HepG2 (cell line): ENCODE data around the gene MYOF. TPM values are rescaled to one million over a fixed set of nuclear protein-coding genes. Genes with fewer than 3 reads are reported as not detected.

Experiments used
- ELF1 ChIP-seq: sonication (generic); formaldehyde crosslinking; IDR thresholded peaks from 2 replicates; pipeline ENCODE4 v1.4.0; 2020; ENCODE audit warnings: missing genetic modification reagents
- ETV5 ChIP-seq: IDR thresholded peaks from 2 replicates; pipeline ENCODE4 v1.6.1; 2018; ENCODE audit warnings: missing biosample characterization, missing genetic modification reagents, inconsistent platforms, borderline replicate concordance
- FOXK2 ChIP-seq: fragments of 450-650 bp; IDR thresholded peaks from 2 replicates; pipeline ENCODE4 v1.6.1; 2016
- KIAA2018 ChIP-seq: sonication (generic); formaldehyde crosslinking; IDR thresholded peaks from 2 replicates; pipeline ENCODE4 v1.5.0; 2020; ENCODE audit warnings: mild to moderate bottlenecking, missing genetic modification reagents, borderline replicate concordance
- MAX ChIP-seq: IDR thresholded peaks from 2 replicates; pipeline ENCODE4 v1.6.1; 2012; ENCODE audit warnings: inconsistent platforms
- MAZ ChIP-seq, 2 experiments: sonication (generic) in 1 of 2; formaldehyde crosslinking in 1 of 2; IDR thresholded peaks; 2 replicates each; pipeline versions ENCODE4 v1.5.0 to v1.6.1; 2012 to 2020; ENCODE audit warnings: low read depth in 2 of 2, mild to moderate bottlenecking in 2 of 2, borderline replicate concordance in 1 of 2, improper control_type of control experiment in 1 of 2, low read length in 1 of 2, missing genetic modification reagents in 1 of 2, moderate library complexity in 1 of 2
- MYC ChIP-seq: sonication (generic); formaldehyde crosslinking; IDR thresholded peaks from 2 replicates; pipeline ENCODE4 v1.9.0; 2021; ENCODE audit warnings: missing genetic modification reagents, borderline replicate concordance
- PHF5A ChIP-seq: IDR thresholded peaks from one replicate; pipeline ENCODE4 v1.6.1; 2018; ENCODE audit warnings: low read depth, missing genetic modification reagents; ENCODE audit not compliant: unreplicated experiment
- ZKSCAN8 ChIP-seq: IDR thresholded peaks from 2 replicates; pipeline ENCODE4 v1.6.1; 2016; ENCODE audit warnings: borderline replicate concordance, missing genetic modification reagents, missing compliant biosample characterization
- ZNF205 ChIP-seq: IDR thresholded peaks from 2 replicates; pipeline ENCODE4 v1.6.1; 2018; ENCODE audit warnings: missing biosample characterization, missing genetic modification reagents
- ZNF768 ChIP-seq: sonication (generic); formaldehyde crosslinking; IDR thresholded peaks from 2 replicates; pipeline ENCODE4 v1.4.0; 2020; ENCODE audit warnings: missing genetic modification reagents
- polyA plus RNA-seq, 8 experiments: library from polyadenylated mRNA; depleted of rRNA in 3 of 8; stranded (reverse) in 7 of 8; unstranded in 1 of 8; fragments of >200 nt; fragmentation: Illumina TruSeq in 4 of 8; extraction: Trizol in 4 of 8; gene quantifications; 2 replicates each; pipeline versions ENCODE4 v1.2.1 to v1.2.3, GENCODE V29; 2011 to 2016; ENCODE audit warnings: low read depth in 4 of 8, missing spikeins in 1 of 8, mixed read lengths in 1 of 8; ENCODE audit not compliant: insufficient read depth in 1 of 8
- total RNA-seq, 5 experiments: library from RNA; depleted of rRNA; stranded (reverse); fragments of >200 nt; fragmentation: Illumina TruSeq; extraction: Trizol; gene quantifications; 2 replicates each; pipeline ENCODE4 v1.2.3, GENCODE V29; 2016; ENCODE audit warnings: low read depth in 1 of 5
- TF ChIP-seq, protein P1 (sequence below): sonication (generic); formaldehyde crosslinking; conservative IDR thresholded peaks from 2 replicates; pipeline ENCODE4 v1.8.0; 2022; ENCODE audit warnings: low read depth, missing genetic modification reagents
- TF ChIP-seq, protein P2 (sequence below): sonication (generic); formaldehyde crosslinking; IDR thresholded peaks from 2 replicates; pipeline ENCODE4 v1.5.0; 2020; ENCODE audit warnings: mild to moderate bottlenecking, missing genetic modification reagents

MYOF gene
- total and polyA plus RNA-seq, 2 of the 13 experiments (the other 11 are each of a cell fraction or from before 2014, with no cell fraction given), result 0.18 to 0.42 TPM

GRCh38 chr10:93445097-93445960, 36.8 kb downstream of the MYOF start (continued):
- TF ChIP-seq, protein P1, sequence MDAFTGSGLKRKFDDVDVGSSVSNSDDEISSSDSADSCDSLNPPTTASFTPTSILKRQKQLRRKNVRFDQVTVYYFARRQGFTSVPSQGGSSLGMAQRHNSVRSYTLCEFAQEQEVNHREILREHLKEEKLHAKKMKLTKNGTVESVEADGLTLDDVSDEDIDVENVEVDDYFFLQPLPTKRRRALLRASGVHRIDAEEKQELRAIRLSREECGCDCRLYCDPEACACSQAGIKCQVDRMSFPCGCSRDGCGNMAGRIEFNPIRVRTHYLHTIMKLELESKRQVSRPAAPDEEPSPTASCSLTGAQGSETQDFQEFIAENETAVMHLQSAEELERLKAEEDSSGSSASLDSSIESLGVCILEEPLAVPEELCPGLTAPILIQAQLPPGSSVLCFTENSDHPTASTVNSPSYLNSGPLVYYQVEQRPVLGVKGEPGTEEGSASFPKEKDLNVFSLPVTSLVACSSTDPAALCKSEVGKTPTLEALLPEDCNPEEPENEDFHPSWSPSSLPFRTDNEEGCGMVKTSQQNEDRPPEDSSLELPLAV (CRISPR knock-in tag), result no peak
- TF ChIP-seq MYC (CRISPR knock-in tag) (peak; percentile 49; the same call in 1 of the 2 replicates), ELF1 (CRISPR knock-in tag) (0 out of 2 replicates have a peak, but pooled peaks have one; percentile 38), ZNF768 (peak; percentile 81), MAX (peak; percentile 61), ETV5 (CRISPR knock-in tag) (peak; percentile 49; the same call in 1 of the 2 replicates), ZNF205 (CRISPR knock-in tag) (peak; percentile 60; the same call in 1 of the 2 replicates), FOXK2 (no peak), KIAA2018 (CRISPR knock-in tag) (no peak), MAZ (IDR thresholded peaks at IDR 0.05; ENCODE audit: borderline replicate concordance, low read depth, low read length) (peak; percentile 39; the same call in 1 of the 2 replicates), MAZ (CRISPR knock-in tag; IDR thresholded peaks at IDR 0.05; ENCODE audit: low read depth) (peak; percentile 78), PHF5A (CRISPR knock-in tag) (no peak), ZKSCAN8 (CRISPR knock-in tag) (peak; percentile 52; the same call in 1 of the 2 replicates)
- TF ChIP-seq, protein P2, sequence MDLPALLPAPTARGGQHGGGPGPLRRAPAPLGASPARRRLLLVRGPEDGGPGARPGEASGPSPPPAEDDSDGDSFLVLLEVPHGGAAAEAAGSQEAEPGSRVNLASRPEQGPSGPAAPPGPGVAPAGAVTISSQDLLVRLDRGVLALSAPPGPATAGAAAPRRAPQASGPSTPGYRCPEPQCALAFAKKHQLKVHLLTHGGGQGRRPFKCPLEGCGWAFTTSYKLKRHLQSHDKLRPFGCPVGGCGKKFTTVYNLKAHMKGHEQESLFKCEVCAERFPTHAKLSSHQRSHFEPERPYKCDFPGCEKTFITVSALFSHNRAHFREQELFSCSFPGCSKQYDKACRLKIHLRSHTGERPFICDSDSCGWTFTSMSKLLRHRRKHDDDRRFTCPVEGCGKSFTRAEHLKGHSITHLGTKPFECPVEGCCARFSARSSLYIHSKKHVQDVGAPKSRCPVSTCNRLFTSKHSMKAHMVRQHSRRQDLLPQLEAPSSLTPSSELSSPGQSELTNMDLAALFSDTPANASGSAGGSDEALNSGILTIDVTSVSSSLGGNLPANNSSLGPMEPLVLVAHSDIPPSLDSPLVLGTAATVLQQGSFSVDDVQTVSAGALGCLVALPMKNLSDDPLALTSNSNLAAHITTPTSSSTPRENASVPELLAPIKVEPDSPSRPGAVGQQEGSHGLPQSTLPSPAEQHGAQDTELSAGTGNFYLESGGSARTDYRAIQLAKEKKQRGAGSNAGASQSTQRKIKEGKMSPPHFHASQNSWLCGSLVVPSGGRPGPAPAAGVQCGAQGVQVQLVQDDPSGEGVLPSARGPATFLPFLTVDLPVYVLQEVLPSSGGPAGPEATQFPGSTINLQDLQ (CRISPR knock-in tag), result no peak
